Left lobe of liver (tissue), 2 donors: ENCODE measurements around the gene DOK6. TPM values are rescaled to one million over a fixed set of nuclear protein-coding genes. Genes with fewer than 3 reads are reported as not detected.
"Not testable (repeated sequence)": the region's sequence is repeated elsewhere in the genome, so short reads cannot be mapped to it uniquely, and the experiment has no call there.

Experiments
- ATAC-seq: fragments of 200-7000 bp; cut with Tn5 transposase; one replicate; pipeline ENCODE4 v1.9.1; 2020; ENCODE audit warnings: mild to moderate bottlenecking, moderate library complexity
- DNase-seq: peaks from one replicate; pipeline ENCODE4 v3.0.0-alpha.2; 2020; ENCODE audit warnings: low spot score
- total RNA-seq: library from RNA; stranded (reverse); gene quantifications from one replicate; pipeline ENCODE4 v1.2.1, GENCODE V29; 2021
- donor health status: DM: no; HTN: no; CAD: no; lungs with moderate emphysema.
- donor health status: DM: no; HTN: yes; CAD: no.

The DOK6 gene
- total RNA-seq, 1 donor from 2014 or later, result 2.4 TPM

GRCh38 chr18:69785466-69785865 is 384.8 kb downstream of the DOK6 start:
- DNase-seq, result no peak
- ATAC-seq, result no peak

GRCh38 chr18:69786427-69786826 is 385.7 kb downstream of the DOK6 start:
- ATAC-seq (no peak), DNase-seq (no peak)

GRCh38 chr18:69787825-69788547 is 387.3 kb downstream of the DOK6 start:
- ATAC-seq (no peak), DNase-seq (no peak)

- no peak for ATAC-seq
- no peak for DNase-seq
Measured at GRCh38 chr18:69789794-69790193, 389.1 kb downstream of the DOK6 start.

- ATAC-seq, result no peak
- no peak for DNase-seq
Measured at GRCh38 chr18:69790649-69791048, 390.0 kb downstream of the DOK6 start.

- no peak for DNase-seq
- no peak for ATAC-seq
Measured at GRCh38 chr18:69795791-69796190, 395.1 kb downstream of the DOK6 start.

GRCh38 chr18:69804776-69805501 is 404.3 kb downstream of the DOK6 start:
- no peak for DNase-seq
- ATAC-seq, result no peak

- no peak for ATAC-seq
- no peak for DNase-seq
Measured at GRCh38 chr18:69808399-69808798, 407.7 kb downstream of the DOK6 start.

- ATAC-seq (no peak), DNase-seq (no peak)
Measured at GRCh38 chr18:69813559-69813958, 412.9 kb downstream of the DOK6 start.

- DNase-seq (no peak), ATAC-seq (no peak)
Measured at GRCh38 chr18:69814861-69815385, 414.2 kb downstream of the DOK6 start.

GRCh38 chr18:69817335-69817940 is 416.8 kb downstream of the DOK6 start:
- no peak for ATAC-seq
- no peak for DNase-seq

- no peak for ATAC-seq
- no peak for DNase-seq
Measured at GRCh38 chr18:69819460-69819859, 418.8 kb downstream of the DOK6 start.

- DNase-seq, result no peak
- no peak for ATAC-seq
Measured at GRCh38 chr18:69820538-69820937, 419.9 kb downstream of the DOK6 start.

GRCh38 chr18:69830189-69830588 is 429.5 kb downstream of the DOK6 start:
- ATAC-seq (no peak), DNase-seq (no peak)

GRCh38 chr18:69834980-69835379 is 434.3 kb downstream of the DOK6 start:
- not testable (repeated sequence) for DNase-seq, ATAC-seq

- DNase-seq, result no peak
- ATAC-seq, result no peak
Measured at GRCh38 chr18:69838003-69838402, 437.3 kb downstream of the DOK6 start.

- DNase-seq, result no peak
Measured at GRCh38 chr18:69838620-69839411, 438.1 kb downstream of the DOK6 start.

GRCh38 chr18:69839497-69839896 is 438.8 kb downstream of the DOK6 start:
- DNase-seq (no peak), ATAC-seq (no peak)

More at GRCh38 chr18:69838620-69839411, 438.1 kb downstream of the DOK6 start:
- no peak for ATAC-seq

- DNase-seq (no peak), ATAC-seq (no peak)
Measured at GRCh38 chr18:69840001-69840400, 439.3 kb downstream of the DOK6 start.

GRCh38 chr18:69840445-69840844 is 439.8 kb downstream of the DOK6 start:
- no peak for DNase-seq
- no peak for ATAC-seq

GRCh38 chr18:69841117-69841516 is 440.4 kb downstream of the DOK6 start:
- no peak for DNase-seq
- ATAC-seq, result no peak
